Stimulated activated CD8-positive, alpha-beta memory T cell treated with anti-CD3 and anti-CD28 coated beads, Interleukin-15, amount 100 ng/mL, for 24 hours (primary cell): ENCODE results near the gene SAPCD1.
"Not testable (repeated sequence)": the region's sequence is repeated elsewhere in the genome, so short reads cannot be mapped to it uniquely, and the experiment has no call there.

Experiments used
- DNase-seq: peaks from one replicate; pipeline ENCODE4 v3.0.0-alpha.2; 2020; ENCODE audit warnings: low read depth

Gene SAPCD1

DNA sequence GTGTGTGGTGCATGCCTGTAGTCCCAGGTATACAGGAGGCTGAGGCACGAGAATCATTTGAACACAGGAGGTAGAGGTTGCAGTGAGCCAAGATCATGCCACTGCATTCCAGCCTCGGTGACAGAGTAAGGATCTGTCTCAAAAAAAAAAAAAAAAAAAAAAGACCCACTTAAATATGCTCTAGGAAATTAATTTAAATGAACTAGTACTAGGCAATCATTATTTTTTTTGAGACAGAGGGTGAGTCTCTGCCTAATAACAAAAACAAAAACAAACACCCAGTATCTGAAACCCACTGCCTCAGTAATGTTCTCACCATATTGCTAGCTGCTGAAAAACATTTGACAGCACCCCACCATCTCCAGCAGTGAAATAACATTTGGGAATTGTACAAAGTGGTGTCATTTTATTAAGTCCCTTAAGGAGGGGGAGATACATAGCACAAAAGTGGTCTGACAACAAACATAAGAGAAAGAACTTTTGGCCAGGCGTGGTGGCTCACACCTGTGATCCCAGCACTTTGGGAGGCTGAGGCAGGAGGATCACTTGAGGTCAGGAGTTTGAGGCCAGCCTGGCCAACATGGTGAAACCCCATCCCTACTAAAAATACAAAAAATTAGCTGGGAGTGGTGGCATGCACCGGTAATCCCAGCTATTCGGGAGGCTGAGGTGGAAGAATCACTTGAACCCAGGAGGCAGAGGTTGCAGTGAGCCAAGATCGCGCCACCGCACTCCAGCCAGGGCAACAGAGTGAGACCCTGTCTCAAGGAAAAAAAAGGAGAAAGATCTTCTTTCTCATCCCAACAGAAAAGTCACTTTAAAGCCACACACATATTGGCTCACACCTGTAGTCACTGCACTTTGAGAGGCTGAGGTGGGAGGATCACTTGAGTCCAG is 38.8 kb downstream of the SAPCD1 start:
- not testable (repeated sequence) for DNase-seq

DNA sequence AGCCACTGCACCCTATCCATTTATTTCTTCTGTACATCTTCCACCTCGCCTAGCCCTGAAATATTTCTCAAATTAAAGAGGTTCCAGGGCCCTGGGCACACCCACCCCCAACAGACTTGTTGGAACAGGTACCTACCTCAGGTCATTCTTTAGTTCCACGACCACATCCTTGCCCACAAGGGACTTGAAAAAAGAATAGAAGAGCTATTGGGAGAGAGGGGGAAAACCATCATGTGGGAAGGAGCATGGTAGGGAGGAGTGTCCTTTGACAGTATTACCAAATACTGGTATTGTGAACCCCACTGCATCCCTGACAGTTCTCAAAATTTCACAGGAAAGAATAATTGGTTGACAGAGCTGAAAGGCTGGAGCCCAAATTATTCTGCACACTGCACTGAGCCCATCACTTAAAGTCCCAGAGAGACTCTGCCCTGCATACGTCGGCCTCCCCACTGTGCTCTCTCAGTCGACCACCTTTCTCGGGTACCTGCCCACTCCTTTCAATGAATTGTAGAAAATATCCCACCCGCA is 43.5 kb downstream of the SAPCD1 start:
- DNase-seq, result no peak

- DNase-seq, result peak; percentile 88
Observed at GRCh38 chr6:31806470-31807272, 44.2 kb downstream of the SAPCD1 start, which contains the start of gene LSM2. Gene LSM2 (minus strand): TSS chr6:31806966. CDS start chr6:31806757, 209 bp downstream.

GRCh38 chr6:31808599-31808998 is 46.1 kb downstream of the SAPCD1 start:
- DNase-seq, result not testable (repeated sequence)

DNA sequence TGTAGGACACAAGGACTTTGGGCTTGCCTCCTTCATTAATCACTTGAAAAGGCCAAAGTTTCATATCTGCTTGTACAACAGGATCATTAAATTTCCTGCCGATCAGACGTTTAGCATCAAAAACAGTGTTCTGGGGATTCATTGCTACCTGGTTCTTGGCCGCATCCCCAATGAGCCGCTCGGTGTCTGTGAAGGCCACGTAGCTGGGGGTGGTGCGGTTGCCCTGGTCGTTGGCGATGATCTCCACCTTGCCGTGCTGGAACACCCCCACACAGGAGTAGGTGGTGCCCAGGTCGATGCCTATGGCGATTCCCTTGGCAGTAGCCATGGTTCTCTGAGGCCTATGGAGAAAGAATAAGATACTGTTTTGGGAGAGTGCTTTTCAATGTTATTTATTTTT is 49.2 kb downstream of the SAPCD1 start:
- no peak for DNase-seq

DNA sequence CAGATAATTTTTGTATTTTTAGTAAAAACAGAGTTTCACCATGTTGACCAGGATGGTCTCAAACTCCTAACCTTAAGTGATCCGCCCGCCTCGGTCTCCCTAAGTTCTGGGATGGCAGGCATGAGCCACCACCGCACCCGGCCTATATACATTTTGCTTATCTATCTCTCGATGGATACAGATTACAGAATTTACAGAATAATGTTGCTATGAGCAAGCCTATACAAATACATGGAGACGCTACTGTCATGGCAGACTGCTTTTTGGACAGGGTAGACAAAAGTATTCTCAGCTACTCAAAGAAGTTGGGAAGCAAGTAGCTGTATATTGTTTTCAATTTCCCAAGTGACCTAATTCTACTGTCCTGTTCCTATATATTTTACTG is 51.0 kb downstream of the SAPCD1 start:
- DNase-seq, result no peak
